Panc1 (cell line): ENCODE results near the gene SLC44A1.

Experiments
- CTCF ChIP-seq: fragments of 450-650 bp; IDR thresholded peaks from 2 replicates; pipeline ENCODE4 v1.5.1; 2017; ENCODE audit warnings: mild to moderate bottlenecking
- POLR2AphosphoS5 ChIP-seq: IDR thresholded peaks from 2 replicates; pipeline ENCODE4 v1.6.1; 2012; ENCODE audit warnings: mild to moderate bottlenecking, low read depth, low read length, moderate library complexity
- REST ChIP-seq, 2 experiments: IDR thresholded peaks; 2 replicates each; pipeline ENCODE4 v1.6.1; 2011 to 2012; ENCODE audit warnings: low read depth in 2 of 2, control low read depth in 1 of 2, low read length in 1 of 2, mild to moderate bottlenecking in 1 of 2, moderate library complexity in 1 of 2; ENCODE audit not compliant: insufficient read depth in 1 of 2
- SIN3A ChIP-seq: IDR thresholded peaks from 2 replicates; pipeline ENCODE4 v1.6.1; 2012; ENCODE audit warnings: low read depth, mild to moderate bottlenecking, low read length, moderate library complexity, borderline replicate concordance; ENCODE audit not compliant: insufficient read depth

- no peak for TF ChIP-seq CTCF
- TF ChIP-seq POLR2AphosphoS5 = no peak
- TF ChIP-seq REST (IDR thresholded peaks at IDR 0.05; ENCODE audit: insufficient read depth in 1 of 2, low read depth in 2 of 2, low read length in 1 of 2) = no peak
- no peak for TF ChIP-seq SIN3A
Observed at GRCh38 chr9:105286098-105286497, 41.6 kb downstream of the SLC44A1 start.
